Measurements from ENCODE around the gene MAP6.
"Not testable (repeated sequence)": the region's sequence is repeated elsewhere in the genome, so short reads cannot be mapped to it uniquely, and the experiment has no call there.

MAP6 gene

GRCh38 chr11:75589051-75589450 lies 79.8 kb downstream of the MAP6 start:
- no peak for TF ChIP-seq CTCF (IDR thresholded peaks at IDR 0.05; ENCODE audit: low read depth, low read length, missing control alignments)
- Histone ChIP-seq H3K36me3 (replicated peaks) (no peaks in the 10 kb centered on the region), H3K27me3 (replicated peaks) (no peaks in the 10 kb centered on the region), H3K4me3 (ENCODE audit: low read depth, low read length) (no peak overlapping the region), H3K27ac (no peak overlapping the region)
- DNase-seq: no peak
- in situ Hi-C loops (cut with HindIII; ENCODE audit: low pct_ligation_motif_present, low sequenced_read_pairs): no loop called here

GRCh38 chr11:75588051-75588481 lies 80.8 kb downstream of the MAP6 start:
- Histone ChIP-seq H3K27ac (no peak overlapping the region), H3K36me3 (replicated peaks) (no peaks in the 10 kb centered on the region), H3K4me3 (ENCODE audit: low read depth, low read length) (no peak overlapping the region), H3K27me3 (replicated peaks) (no peaks in the 10 kb centered on the region)
- no peak for DNase-seq
- no peak for TF ChIP-seq CTCF (IDR thresholded peaks at IDR 0.05; ENCODE audit: low read depth, low read length, missing control alignments)
- in situ Hi-C loops (cut with HindIII; ENCODE audit: low pct_ligation_motif_present, low sequenced_read_pairs): no loop called here

- H3K27ac ChIP-seq: no peak overlapping the region
- no peak overlapping the region for H3K4me3 ChIP-seq (ENCODE audit: low read depth, low read length)
- in situ Hi-C loops (cut with HindIII; ENCODE audit: low pct_ligation_motif_present, low sequenced_read_pairs): no loop called here
- no peaks in the 10 kb centered on the region for H3K27me3 ChIP-seq (replicated peaks)
- no peaks in the 10 kb centered on the region for H3K36me3 ChIP-seq (replicated peaks)
- TF ChIP-seq CTCF (IDR thresholded peaks at IDR 0.05; ENCODE audit: low read depth, low read length, missing control alignments): no peak
- DNase-seq: no peak
Observed at GRCh38 chr11:75586395-75586794, 82.4 kb downstream of the MAP6 start.

GRCh38 chr11:75585293-75585670 lies 83.6 kb downstream of the MAP6 start:
- no peak for TF ChIP-seq CTCF (IDR thresholded peaks at IDR 0.05; ENCODE audit: low read depth, low read length, missing control alignments)
- DNase-seq: no peak
- no peak overlapping the region for H3K27ac ChIP-seq
- no peak overlapping the region for H3K4me3 ChIP-seq (ENCODE audit: low read depth, low read length)
- in situ Hi-C loops (cut with HindIII; ENCODE audit: low pct_ligation_motif_present, low sequenced_read_pairs): no loop called here
- H3K36me3 ChIP-seq (replicated peaks): no peaks in the 10 kb centered on the region
- no peaks in the 10 kb centered on the region for H3K27me3 ChIP-seq (replicated peaks)

GRCh38 chr11:75584659-75585292 lies 84.1 kb downstream of the MAP6 start:
- H3K36me3 ChIP-seq (replicated peaks); H3K27me3 ChIP-seq (replicated peaks); in situ Hi-C loops (cut with HindIII; ENCODE audit: low pct_ligation_motif_present, low sequenced_read_pairs); DNase-seq; H3K27ac ChIP-seq; H3K4me3 ChIP-seq (ENCODE audit: low read depth, low read length): not testable (repeated sequence)

- no peak for TF ChIP-seq CTCF (IDR thresholded peaks at IDR 0.05; ENCODE audit: low read depth, low read length, missing control alignments)
- no peak for DNase-seq
- Histone ChIP-seq H3K27ac (peak overlapping the region; percentile 42), H3K27me3 (replicated peaks) (no peaks in the 10 kb centered on the region), H3K4me3 (ENCODE audit: low read depth, low read length) (peak overlapping the region; percentile 65), H3K36me3 (replicated peaks) (no peaks in the 10 kb centered on the region)
- in situ Hi-C loops (cut with HindIII; ENCODE audit: low pct_ligation_motif_present, low sequenced_read_pairs): no loop called here
Observed at GRCh38 chr11:75583718-75584658, 84.8 kb downstream of the MAP6 start.
